ENCODE measurements around the gene PLEKHA1.

The PLEKHA1 gene

DNA sequence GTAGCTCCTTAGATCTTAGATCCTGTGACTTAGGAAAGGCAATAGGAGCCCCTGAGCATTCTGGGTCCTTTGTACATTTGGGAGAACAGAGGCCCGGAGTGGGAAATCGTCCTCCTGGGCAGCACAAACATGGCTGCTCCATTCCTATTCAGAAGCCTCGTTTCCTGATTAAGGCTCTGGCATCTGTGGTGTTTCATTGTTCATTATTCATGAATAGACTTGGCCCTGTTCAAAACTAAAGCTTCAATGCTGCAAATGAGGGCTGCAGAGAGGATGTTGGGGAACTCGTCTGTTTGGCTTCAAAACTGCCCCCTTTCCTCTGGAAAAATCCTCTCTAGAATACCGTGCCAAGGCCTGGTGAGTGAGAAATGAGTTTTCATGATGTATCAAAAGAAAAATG, 83.4 kb downstream of the PLEKHA1 start:
- H3K4me3 ChIP-seq (ENCODE audit: low read length), result no peak overlapping the region
- no peak for DNase-seq (ENCODE audit: low read depth)
- TF ChIP-seq, protein P1, sequence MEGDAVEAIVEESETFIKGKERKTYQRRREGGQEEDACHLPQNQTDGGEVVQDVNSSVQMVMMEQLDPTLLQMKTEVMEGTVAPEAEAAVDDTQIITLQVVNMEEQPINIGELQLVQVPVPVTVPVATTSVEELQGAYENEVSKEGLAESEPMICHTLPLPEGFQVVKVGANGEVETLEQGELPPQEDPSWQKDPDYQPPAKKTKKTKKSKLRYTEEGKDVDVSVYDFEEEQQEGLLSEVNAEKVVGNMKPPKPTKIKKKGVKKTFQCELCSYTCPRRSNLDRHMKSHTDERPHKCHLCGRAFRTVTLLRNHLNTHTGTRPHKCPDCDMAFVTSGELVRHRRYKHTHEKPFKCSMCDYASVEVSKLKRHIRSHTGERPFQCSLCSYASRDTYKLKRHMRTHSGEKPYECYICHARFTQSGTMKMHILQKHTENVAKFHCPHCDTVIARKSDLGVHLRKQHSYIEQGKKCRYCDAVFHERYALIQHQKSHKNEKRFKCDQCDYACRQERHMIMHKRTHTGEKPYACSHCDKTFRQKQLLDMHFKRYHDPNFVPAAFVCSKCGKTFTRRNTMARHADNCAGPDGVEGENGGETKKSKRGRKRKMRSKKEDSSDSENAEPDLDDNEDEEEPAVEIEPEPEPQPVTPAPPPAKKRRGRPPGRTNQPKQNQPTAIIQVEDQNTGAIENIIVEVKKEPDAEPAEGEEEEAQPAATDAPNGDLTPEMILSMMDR (conservative IDR thresholded peaks at IDR 0.05; ENCODE audit: low read depth, low read length), result no peak

DNA sequence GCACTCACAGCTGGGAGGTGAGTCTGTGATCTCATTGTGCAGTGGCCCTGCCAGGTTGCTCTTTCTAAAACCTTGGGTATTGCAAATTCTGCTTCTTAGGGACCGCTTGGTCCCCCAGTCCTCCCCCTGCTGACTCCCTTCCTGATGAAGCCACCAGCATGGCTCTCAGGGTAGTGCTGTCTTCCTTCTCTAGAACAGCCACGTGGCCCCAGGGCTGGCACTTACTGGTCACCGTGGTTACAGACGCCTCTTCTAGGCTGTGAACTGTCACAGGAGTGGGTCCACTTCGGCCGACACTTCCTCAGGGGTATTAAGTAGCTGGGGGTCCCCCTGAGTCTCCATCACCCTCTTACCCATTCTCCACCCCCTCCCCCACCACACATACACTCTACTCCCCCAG, 84.2 kb downstream of the PLEKHA1 start:
- no peak for DNase-seq (ENCODE audit: low read depth)
- TF ChIP-seq, protein P1 (conservative IDR thresholded peaks at IDR 0.05; ENCODE audit: low read depth, low read length), result no peak
- no peak overlapping the region for H3K4me3 ChIP-seq (ENCODE audit: low read length)

DNA sequence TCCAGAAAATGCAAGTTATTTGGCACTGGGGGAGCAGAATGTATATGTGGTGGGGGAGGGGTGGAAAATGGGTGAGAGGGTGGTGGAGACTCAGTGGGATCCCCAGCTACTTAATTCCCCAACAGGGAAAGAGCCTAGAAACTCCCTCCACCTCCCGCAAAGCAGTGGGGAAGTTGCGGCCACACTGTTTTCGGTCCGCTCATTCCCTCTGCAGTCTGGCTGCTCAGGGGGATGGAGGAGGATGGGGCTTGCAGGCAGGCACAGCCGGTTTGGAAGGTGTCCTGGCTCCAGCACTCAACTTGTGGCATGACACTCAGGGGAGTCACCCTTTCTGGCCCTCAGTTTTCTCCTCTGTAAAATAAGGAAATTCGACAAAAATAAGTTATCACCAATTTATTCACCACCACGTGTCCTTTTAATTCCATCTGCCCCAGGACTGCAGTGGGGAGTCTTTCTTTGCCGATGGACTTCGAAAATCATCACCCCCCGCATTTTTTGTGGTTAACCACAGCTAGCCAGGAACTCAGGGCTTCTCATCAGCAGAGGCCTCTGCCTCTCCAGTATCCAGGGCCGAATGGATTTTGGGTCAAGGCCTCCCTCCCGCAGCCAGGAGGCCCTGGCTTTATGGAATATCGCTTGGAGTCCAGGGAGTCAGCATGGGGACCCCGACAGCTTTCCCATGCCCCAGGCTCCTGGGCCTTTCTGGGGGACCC, 85.2 kb downstream of the PLEKHA1 start:
- TF ChIP-seq, protein P1 (conservative IDR thresholded peaks at IDR 0.05; ENCODE audit: low read depth, low read length), result no peak
- H3K4me3 ChIP-seq (ENCODE audit: low read length), result no peak overlapping the region
- DNase-seq (ENCODE audit: low read depth), result no peak

DNA sequence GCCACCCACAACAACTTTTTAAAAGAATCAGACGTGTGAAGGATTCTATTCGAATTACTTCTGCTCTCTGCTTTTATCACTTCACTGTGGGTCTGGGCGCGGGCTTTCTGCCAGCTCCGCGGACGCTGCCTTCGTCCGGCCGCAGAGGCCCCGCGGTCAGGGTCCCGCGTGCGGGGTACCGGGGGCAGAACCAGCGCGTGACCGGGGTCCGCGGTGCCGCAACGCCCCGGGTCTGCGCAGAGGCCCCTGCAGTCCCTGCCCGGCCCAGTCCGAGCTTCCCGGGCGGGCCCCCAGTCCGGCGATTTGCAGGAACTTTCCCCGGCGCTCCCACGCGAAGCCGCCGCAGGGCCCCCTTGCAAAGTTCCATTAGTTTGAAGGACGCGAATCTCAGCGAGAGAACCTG, 86.4 kb downstream of the PLEKHA1 start:
- H3K4me3 ChIP-seq (ENCODE audit: low read length), result peak overlapping the region; percentile 47
- TF ChIP-seq, protein P1 (conservative IDR thresholded peaks at IDR 0.05; ENCODE audit: low read depth, low read length), result no peak
- DNase-seq (ENCODE audit: low read depth), result no peak

DNA sequence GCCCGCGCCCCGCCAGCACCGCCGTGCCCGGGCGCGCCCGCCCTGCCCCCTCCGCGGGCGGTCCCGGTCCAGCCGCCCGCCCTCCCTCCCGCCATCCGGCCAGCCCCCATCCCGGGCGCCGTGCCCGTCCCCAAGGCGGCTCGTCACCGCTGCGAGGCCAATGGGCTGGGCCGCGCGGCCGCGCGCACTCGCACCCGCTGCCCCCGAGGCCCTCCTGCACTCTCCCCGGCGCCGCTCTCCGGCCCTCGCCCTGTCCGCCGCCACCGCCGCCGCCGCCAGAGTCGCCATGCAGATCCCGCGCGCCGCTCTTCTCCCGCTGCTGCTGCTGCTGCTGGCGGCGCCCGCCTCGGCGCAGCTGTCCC, 86.8 kb downstream of the PLEKHA1 start, which contains the start of gene HTRA1:
Gene HTRA1, plus strand, starts transcription at position 187 of the 362 bp plus-strand sequence. Its CDS starts 100 bp downstream, at position 287.
- DNase-seq (ENCODE audit: low read depth), result no peak
- H3K4me3 ChIP-seq (ENCODE audit: low read length), result peak within 1 kb of the TSS; percentile 61
- TF ChIP-seq, protein P1 (conservative IDR thresholded peaks at IDR 0.05; ENCODE audit: low read depth, low read length), result no peak

DNA sequence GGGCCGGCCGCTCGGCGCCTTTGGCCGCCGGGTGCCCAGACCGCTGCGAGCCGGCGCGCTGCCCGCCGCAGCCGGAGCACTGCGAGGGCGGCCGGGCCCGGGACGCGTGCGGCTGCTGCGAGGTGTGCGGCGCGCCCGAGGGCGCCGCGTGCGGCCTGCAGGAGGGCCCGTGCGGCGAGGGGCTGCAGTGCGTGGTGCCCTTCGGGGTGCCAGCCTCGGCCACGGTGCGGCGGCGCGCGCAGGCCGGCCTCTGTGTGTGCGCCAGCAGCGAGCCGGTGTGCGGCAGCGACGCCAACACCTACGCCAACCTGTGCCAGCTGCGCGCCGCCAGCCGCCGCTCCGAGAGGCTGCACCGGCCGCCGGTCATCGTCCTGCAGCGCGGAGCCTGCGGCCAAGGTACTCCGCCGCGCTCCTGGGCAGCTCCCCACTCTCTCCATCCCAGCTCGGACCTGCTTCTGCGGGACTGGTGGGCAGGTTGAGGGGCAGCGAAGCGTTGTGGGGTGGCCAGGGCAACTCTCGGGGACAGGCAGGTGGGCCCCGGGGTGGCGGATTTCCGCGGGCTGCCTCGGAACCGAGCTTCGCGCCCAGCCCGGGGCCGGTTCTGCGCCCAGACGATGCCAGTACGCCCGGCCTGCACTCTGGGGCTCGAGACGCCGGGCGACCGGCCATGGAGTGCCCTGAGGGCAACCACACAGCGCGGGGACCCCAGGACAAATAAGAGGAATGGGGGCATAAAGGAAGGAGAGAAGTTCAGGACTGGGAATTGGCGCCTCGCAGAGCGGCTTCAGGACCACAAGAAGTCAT, 87.4 kb downstream of the PLEKHA1 start:
- peak overlapping the region; percentile 61 for H3K4me3 ChIP-seq (ENCODE audit: low read length)
- DNase-seq (ENCODE audit: low read depth), result no peak

More for the DNA sequence above, 87.4 kb downstream of the PLEKHA1 start:
- TF ChIP-seq, protein P1 (conservative IDR thresholded peaks at IDR 0.05; ENCODE audit: low read depth, low read length), result no peak
